ENCODE results near the gene KLK4. TPM values are rescaled to one million over a fixed set of nuclear protein-coding genes. Genes with fewer than 3 reads are reported as not detected.

KLK4 gene
- total RNA-seq, 2 experiments from 2014 or later, result not detected

GRCh38 chr19:50932018-50932689, 21.0 kb upstream of the KLK4 start:
- intact Hi-C loops (cut with micrococcal nuclease), result no loop called here
- DNase-seq, result no peak
- no peaks in the 10 kb centered on the region for H3K9me3 Mint-ChIP-seq
- H3K4me1 Mint-ChIP-seq (ENCODE audit: low read depth), result no peaks in the 10 kb centered on the region
- H3K4me3 Mint-ChIP-seq, result no peak overlapping the region
- H3K27ac Mint-ChIP-seq, result no peak overlapping the region
- no peaks in the 10 kb centered on the region for H3K36me3 Mint-ChIP-seq (ENCODE audit: low read depth)
- H3K27me3 Mint-ChIP-seq (ENCODE audit: low read depth), result peaks cover 35% of the 10 kb centered on the region
- CTCF ChIA-PET, result interaction anchor here (0.6 to 1.1 kb wide), 2 partner anchors 10 to 85 kb away, joined by 3 to 4 read pairs; no protein-coding TSS in a partner anchor

DNA sequence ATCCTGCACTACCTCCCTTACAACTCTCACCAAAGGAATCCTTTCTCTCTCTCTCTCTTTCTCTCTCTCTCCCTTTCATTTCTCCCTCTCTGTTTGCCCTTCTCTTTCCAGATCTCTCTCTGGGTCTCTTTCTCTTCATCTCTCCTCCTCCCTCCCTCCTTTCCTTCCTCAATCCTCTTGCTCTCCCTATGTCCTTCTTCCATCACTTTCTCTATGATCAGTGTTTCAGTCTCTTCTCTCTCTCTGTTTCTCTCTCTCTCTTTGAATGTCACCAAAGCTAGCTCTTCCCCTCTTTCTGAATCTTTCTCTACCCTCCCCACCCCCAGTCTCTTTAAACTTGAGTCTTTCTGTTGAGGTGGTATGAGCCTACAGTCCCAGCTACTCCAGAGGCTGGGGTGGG, 19.8 kb upstream of the KLK4 start:
- DNase-seq, result no peak
- CTCF ChIA-PET, result interaction anchor here (0.7 to 1.6 kb wide), 4 partner anchors 9 to 166 kb away, joined by 3 to 4 read pairs (median 3); no protein-coding TSS in a partner anchor
- Mint-ChIP-seq H3K9me3 (no peaks in the 10 kb centered on the region), H3K4me1 (ENCODE audit: low read depth) (no peaks in the 10 kb centered on the region), H3K36me3 (ENCODE audit: low read depth) (no peaks in the 10 kb centered on the region), H3K4me3 (no peak overlapping the region), H3K27ac (no peak overlapping the region), H3K27me3 (ENCODE audit: low read depth) (peaks cover 30% of the 10 kb centered on the region)
- intact Hi-C loops (cut with micrococcal nuclease), result no loop called here

DNA sequence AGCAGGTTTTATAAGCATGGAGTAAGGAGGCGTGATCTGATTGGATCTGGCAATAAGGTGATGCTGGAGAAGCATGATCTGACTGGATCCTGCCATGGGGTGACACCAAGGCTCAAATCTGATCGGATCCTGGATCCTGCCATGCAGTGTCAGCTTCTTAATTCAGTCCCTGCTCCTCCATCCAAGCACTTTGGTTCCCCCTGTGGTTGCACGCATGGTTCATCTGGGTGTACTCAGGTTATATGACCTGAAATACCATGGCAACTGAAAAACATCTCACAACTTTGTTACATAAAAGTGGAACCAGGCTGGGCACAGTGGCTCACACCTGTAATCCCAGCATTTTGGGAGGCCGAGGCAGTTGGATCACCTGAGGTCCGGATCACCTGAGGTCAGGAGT, 17.6 kb upstream of the KLK4 start:
- no peak overlapping the region for H3K27ac Mint-ChIP-seq
- no peaks in the 10 kb centered on the region for H3K4me1 Mint-ChIP-seq (ENCODE audit: low read depth)
- H3K9me3 Mint-ChIP-seq, result no peaks in the 10 kb centered on the region
- intact Hi-C loops (cut with micrococcal nuclease), result loop anchor here (10.0 kb wide), 1 partner anchor 86 kb away; the partner anchor contains the start of gene KLK10
- no peak overlapping the region for H3K4me3 Mint-ChIP-seq
- no peak for DNase-seq
- H3K36me3 Mint-ChIP-seq (ENCODE audit: low read depth), result no peaks in the 10 kb centered on the region
- CTCF ChIA-PET, result no interaction called here
- H3K27me3 Mint-ChIP-seq (ENCODE audit: low read depth), result peaks cover 29% of the 10 kb centered on the region

GRCh38 chr19:50926144-50926543, 14.9 kb upstream of the KLK4 start:
- Mint-ChIP-seq H3K27ac (no peak overlapping the region), H3K36me3 (ENCODE audit: low read depth) (no peaks in the 10 kb centered on the region), H3K9me3 (no peaks in the 10 kb centered on the region), H3K4me1 (ENCODE audit: low read depth) (peaks cover 7% of the 10 kb centered on the region), H3K27me3 (ENCODE audit: low read depth) (peaks cover 28% of the 10 kb centered on the region), H3K4me3 (no peak overlapping the region)
- no peak for DNase-seq
- intact Hi-C loops (cut with micrococcal nuclease), result loop anchor here (10.0 kb wide), 1 partner anchor 89 kb away; the partner anchor contains the start of gene KLK10
- CTCF ChIA-PET, result no interaction called here

- Mint-ChIP-seq H3K9me3 (no peaks in the 10 kb centered on the region), H3K27me3 (ENCODE audit: low read depth) (peaks cover 27% of the 10 kb centered on the region), H3K4me1 (ENCODE audit: low read depth) (peaks cover 7% of the 10 kb centered on the region), H3K4me3 (no peak overlapping the region), H3K36me3 (ENCODE audit: low read depth) (no peaks in the 10 kb centered on the region), H3K27ac (no peak overlapping the region)
- no peak for DNase-seq
- intact Hi-C loops (cut with micrococcal nuclease), result loop anchor here (10.0 kb wide), 1 partner anchor 89 kb away; the partner anchor contains the start of gene KLK10
- CTCF ChIA-PET, result no interaction called here
Observed at GRCh38 chr19:50925734-50926133, 14.5 kb upstream of the KLK4 start.

GRCh38 chr19:50924586-50924985, 13.4 kb upstream of the KLK4 start:
- H3K27me3 Mint-ChIP-seq (ENCODE audit: low read depth), result peaks cover 22% of the 10 kb centered on the region
- no peaks in the 10 kb centered on the region for H3K36me3 Mint-ChIP-seq (ENCODE audit: low read depth)
- H3K4me3 Mint-ChIP-seq, result no peak overlapping the region
- H3K4me1 Mint-ChIP-seq (ENCODE audit: low read depth), result peaks cover 7% of the 10 kb centered on the region
- no peak overlapping the region for H3K27ac Mint-ChIP-seq
- no peak for DNase-seq
- no peaks in the 10 kb centered on the region for H3K9me3 Mint-ChIP-seq
- CTCF ChIA-PET, result interaction anchor here (0.6 to 1.1 kb wide), 2 partner anchors 12 to 358 kb away, joined by 3 read pairs; no protein-coding TSS in a partner anchor
- intact Hi-C loops (cut with micrococcal nuclease), result loop anchor here (5.0 to 10.0 kb wide), 3 partner anchors 87 to 217 kb away; partner anchors contain the start of gene KLK10

DNA sequence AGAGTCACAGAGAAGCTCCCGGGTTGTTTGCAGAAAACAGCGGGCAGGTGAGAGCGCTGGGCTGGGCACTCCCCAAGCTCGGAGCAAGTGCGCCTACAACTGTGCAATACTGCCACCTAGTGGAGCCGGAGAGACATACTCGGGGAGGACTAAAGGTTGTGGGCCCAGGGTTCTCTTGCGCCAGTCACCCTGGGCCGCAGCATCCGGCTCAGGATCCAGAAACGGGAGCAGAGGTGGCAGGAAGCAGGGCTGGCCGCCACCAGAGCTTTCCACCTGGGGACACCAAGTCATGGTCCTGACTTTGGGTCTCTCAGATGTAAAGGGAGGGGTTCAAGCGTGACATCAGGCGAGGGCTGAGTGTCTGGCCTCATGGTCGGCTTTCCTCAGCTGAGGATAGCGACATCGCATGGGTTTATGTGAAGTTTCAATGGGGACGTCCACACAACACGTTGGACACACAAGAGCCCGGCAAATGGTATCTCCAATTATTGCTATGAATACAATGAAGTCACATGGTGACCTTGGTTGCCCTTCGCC, 11.2 kb upstream of the KLK4 start:
- H3K4me1 Mint-ChIP-seq (ENCODE audit: low read depth), result peaks cover 7% of the 10 kb centered on the region
- intact Hi-C loops (cut with micrococcal nuclease), result loop anchor here (1.0 to 10.0 kb wide), 7 partner anchors 85 to 385 kb away; partner anchors contain the start of gene KLK10

DNA sequence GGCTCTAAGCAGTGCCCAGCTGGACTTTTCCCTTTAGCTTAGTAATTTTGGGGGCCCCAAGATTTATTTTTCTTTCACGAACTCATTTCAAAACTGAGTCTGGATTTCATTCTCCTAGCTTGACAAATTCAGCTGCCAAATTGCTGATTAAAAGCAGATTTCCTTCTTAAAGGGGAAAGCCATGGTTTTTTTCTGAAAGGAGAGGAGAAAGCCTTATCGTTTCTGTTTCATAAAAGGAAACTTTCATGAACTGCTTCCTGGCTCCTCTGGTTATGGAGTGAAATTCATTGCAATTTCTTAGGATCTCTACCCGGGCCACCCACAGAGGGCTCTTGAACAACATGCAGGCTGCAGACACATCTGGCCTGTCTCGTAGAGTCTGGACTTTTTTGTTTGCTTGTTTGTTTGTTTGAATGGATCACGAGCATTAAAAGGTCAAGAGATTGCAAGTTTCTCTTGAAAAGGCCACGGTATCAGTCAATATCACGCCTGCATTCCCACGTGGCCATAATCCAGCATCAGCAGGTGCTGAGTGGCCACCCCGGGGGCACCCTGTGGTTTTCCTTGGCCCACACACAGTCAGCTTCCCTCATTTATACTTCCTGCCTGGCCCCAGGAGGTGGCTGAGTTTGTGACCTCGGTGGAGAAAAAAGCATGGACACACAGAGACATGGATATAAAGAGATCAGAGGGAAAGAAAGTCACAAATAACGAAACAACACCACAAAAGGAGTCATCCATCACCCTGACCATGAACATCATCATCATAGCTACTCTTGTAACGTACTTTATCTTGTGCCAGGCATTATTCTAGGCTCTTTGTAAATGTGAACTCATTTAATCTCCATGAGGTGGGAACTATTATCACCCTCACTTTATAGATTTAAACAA, 10.5 kb upstream of the KLK4 start:
- Mint-ChIP-seq H3K9me3 (no peaks in the 10 kb centered on the region), H3K27me3 (ENCODE audit: low read depth) (peaks cover 30% of the 10 kb centered on the region), H3K4me3 (no peak overlapping the region), H3K36me3 (ENCODE audit: low read depth) (no peaks in the 10 kb centered on the region), H3K27ac (no peak overlapping the region), H3K4me1 (ENCODE audit: low read depth) (peaks cover 7% of the 10 kb centered on the region)
- intact Hi-C loops (cut with micrococcal nuclease), result loop anchor here (1.0 to 10.0 kb wide), 7 partner anchors 84 to 384 kb away; partner anchors contain the start of gene KLK10
- CTCF ChIA-PET, result interaction anchor here (0.6 to 1.9 kb wide), 26 partner anchors 9 to 389 kb away, joined by 3 to 8 read pairs (median 4); partner anchors contain the start of genes CLEC11A and KLK2
- no peak for DNase-seq

More for the DNA sequence above, 11.2 kb upstream of the KLK4 start:
- no peaks in the 10 kb centered on the region for H3K36me3 Mint-ChIP-seq (ENCODE audit: low read depth)
- no peaks in the 10 kb centered on the region for H3K9me3 Mint-ChIP-seq
- H3K27ac Mint-ChIP-seq, result no peak overlapping the region
- CTCF ChIA-PET, result interaction anchor here (0.6 to 1.9 kb wide), 25 partner anchors 8 to 389 kb away, joined by 3 to 8 read pairs (median 4); partner anchors contain the start of genes CLEC11A and KLK2
- peaks cover 28% of the 10 kb centered on the region for H3K27me3 Mint-ChIP-seq (ENCODE audit: low read depth)
- peak; percentile 88 for DNase-seq
- no peak overlapping the region for H3K4me3 Mint-ChIP-seq

DNA sequence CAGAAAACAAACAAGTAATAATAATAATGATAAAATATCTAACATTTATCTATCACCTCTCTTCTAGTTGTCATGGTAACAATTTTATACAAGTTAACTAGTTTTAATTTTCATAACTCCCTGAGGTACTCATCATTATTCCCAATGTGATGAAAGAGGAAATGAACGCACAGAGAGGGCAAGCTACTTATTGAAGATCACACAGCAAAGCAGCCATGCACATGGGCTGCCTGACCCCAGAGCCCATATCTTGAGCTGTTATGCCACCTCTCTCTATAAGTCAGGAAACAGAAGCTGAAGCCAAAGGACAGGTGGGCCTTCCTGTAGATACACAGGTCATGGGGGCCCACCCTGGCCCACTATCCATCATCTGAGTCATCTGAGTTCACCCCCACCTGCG, 4.9 kb upstream of the KLK4 start:
- no peak overlapping the region for H3K27ac Mint-ChIP-seq
- CTCF ChIA-PET, result no interaction called here
- peaks cover 18% of the 10 kb centered on the region for H3K27me3 Mint-ChIP-seq (ENCODE audit: low read depth)
- no peaks in the 10 kb centered on the region for H3K9me3 Mint-ChIP-seq
- no peaks in the 10 kb centered on the region for H3K4me1 Mint-ChIP-seq (ENCODE audit: low read depth)
- no peak for DNase-seq
- H3K36me3 Mint-ChIP-seq (ENCODE audit: low read depth), result no peaks in the 10 kb centered on the region
- intact Hi-C loops (cut with micrococcal nuclease), result no loop called here
- H3K4me3 Mint-ChIP-seq, result no peak overlapping the region

DNA sequence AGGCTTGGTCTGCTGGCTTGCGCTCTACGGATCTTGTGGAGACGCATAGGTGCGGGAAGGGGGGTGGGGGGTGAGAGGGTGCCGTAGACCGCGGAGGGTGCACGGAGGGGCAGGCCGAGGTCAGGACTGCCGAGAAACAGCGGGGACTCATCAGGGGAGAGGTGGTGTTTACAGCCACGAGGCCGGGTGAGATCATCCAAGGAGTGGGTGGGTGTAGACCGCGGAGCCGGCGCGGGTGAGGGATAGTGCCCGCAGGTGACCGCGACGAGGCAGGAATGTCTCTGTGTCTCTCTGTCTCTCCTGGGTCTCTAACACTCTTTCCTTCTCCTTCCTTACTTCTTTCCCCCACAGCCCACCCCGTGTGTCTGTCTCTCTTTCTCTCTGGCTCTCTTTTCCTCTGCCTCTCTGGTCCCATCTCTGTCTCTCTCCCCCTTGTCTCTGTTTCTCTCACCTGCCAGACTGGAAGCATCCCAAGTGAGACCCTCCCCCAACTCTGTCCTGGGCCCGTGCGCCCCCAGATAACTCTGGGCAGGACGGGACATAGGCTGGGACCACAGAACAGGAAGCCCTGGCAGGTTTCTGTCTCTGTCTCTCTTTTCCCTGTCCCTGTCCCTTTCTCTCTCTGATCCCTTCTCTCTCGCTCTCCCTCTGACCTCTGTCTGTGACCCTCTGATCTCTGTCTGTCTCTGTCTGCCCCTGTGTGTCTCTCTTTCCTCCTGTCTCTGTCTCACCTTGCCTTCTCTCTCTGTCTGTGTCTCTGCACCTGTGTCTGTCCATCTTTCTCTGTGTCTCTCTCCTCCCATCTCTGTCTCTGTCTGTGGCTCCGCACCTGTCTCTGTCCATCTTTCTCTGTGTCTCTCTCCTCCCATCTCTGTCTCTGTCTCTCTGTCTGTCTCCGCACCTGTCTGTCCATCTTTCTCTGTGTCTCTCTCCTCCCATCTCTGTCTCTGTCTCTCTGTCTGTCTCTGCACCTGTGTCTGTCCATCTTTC, 1.8 kb upstream of the KLK4 start:
- H3K36me3 Mint-ChIP-seq (ENCODE audit: low read depth), result no peaks in the 10 kb centered on the region
- intact Hi-C loops (cut with micrococcal nuclease), result no loop called here

GRCh38 chr19:50912102-50912599, 956 bp upstream of the KLK4 start:
- CTCF ChIA-PET, result interaction anchor here (0.6 kb wide), 1 partner anchor 12 kb away, joined by 3 read pairs; no protein-coding TSS in a partner anchor
- Mint-ChIP-seq H3K27me3 (ENCODE audit: low read depth) (peaks cover 34% of the 10 kb centered on the region), H3K4me3 (no peak overlapping the region), H3K36me3 (ENCODE audit: low read depth) (no peaks in the 10 kb centered on the region), H3K4me1 (ENCODE audit: low read depth) (peaks cover 10% of the 10 kb centered on the region), H3K9me3 (no peaks in the 10 kb centered on the region), H3K27ac (no peak overlapping the region)
- intact Hi-C loops (cut with micrococcal nuclease), result no loop called here
- no peak for DNase-seq

More for the DNA sequence above, 1.8 kb upstream of the KLK4 start:
- Mint-ChIP-seq H3K4me3 (no peak overlapping the region), H3K27ac (no peak overlapping the region), H3K4me1 (ENCODE audit: low read depth) (peaks cover 10% of the 10 kb centered on the region), H3K9me3 (no peaks in the 10 kb centered on the region), H3K27me3 (ENCODE audit: low read depth) (peaks cover 36% of the 10 kb centered on the region)
- CTCF ChIA-PET, result interaction anchor here (0.6 kb wide), 1 partner anchor 11 kb away, joined by 3 read pairs; no protein-coding TSS in a partner anchor
- peak; percentile 37 for DNase-seq
